ENCODE measurements around the gene KRTAP12-2. TPM values are rescaled to one million over a fixed set of nuclear protein-coding genes. Genes with fewer than 3 reads are reported as not detected.
A peak's percentile ranks its signal among the peaks of the same experiment; 100 is the strongest.
"Not testable (repeated sequence)": the region's sequence is repeated elsewhere in the genome, so short reads cannot be mapped to it uniquely, and the experiment has no call there.

The KRTAP12-2 gene
- total RNA-seq, 1 donor from 2014 or later: not detected

GRCh38 chr21:44643741-44644310, 22.9 kb downstream of the KRTAP12-2 start:
- peaks cover 4% of the 10 kb centered on the region for H3K4me1 Mint-ChIP-seq (ENCODE audit: unreplicated experiment)
- no peak for DNase-seq (ENCODE audit: extremely low spot score, unreplicated experiment)
- TF ChIP-seq CTCF (conservative IDR thresholded peaks at IDR 0.05): no peak
- peaks cover 9% of the 10 kb centered on the region for H3K27me3 Mint-ChIP-seq
- peaks cover 18% of the 10 kb centered on the region for H3K9me3 Mint-ChIP-seq
- H3K27ac Mint-ChIP-seq: no peak overlapping the region
- H3K4me3 Mint-ChIP-seq: no peak overlapping the region
- H3K36me3 Mint-ChIP-seq: no peaks in the 10 kb centered on the region

- H3K4me1 Mint-ChIP-seq (ENCODE audit: unreplicated experiment): no peaks in the 10 kb centered on the region
- no peak for TF ChIP-seq CTCF (conservative IDR thresholded peaks at IDR 0.05)
- H3K4me3 Mint-ChIP-seq: no peak overlapping the region
- H3K27ac Mint-ChIP-seq: no peak overlapping the region
- H3K9me3 Mint-ChIP-seq: peaks cover 18% of the 10 kb centered on the region
- no peak for DNase-seq (ENCODE audit: extremely low spot score, unreplicated experiment)
- no peaks in the 10 kb centered on the region for H3K36me3 Mint-ChIP-seq
- H3K27me3 Mint-ChIP-seq: peaks cover 3% of the 10 kb centered on the region
Measured at GRCh38 chr21:44640761-44641160, 26.0 kb downstream of the KRTAP12-2 start.

- Mint-ChIP-seq H3K4me1 (ENCODE audit: unreplicated experiment) (no peaks in the 10 kb centered on the region), H3K9me3 (peaks cover 14% of the 10 kb centered on the region), H3K4me3 (no peak overlapping the region), H3K27ac (no peak overlapping the region), H3K27me3 (peaks cover 3% of the 10 kb centered on the region), H3K36me3 (no peaks in the 10 kb centered on the region)
- DNase-seq (ENCODE audit: extremely low spot score, unreplicated experiment): peak; percentile 48
- no peak for TF ChIP-seq CTCF (conservative IDR thresholded peaks at IDR 0.05)
Measured at GRCh38 chr21:44639331-44639655, 27.4 kb downstream of the KRTAP12-2 start.

GRCh38 chr21:44638506-44639330, 28.0 kb downstream of the KRTAP12-2 start:
- H3K4me1 Mint-ChIP-seq (ENCODE audit: unreplicated experiment); H3K27ac Mint-ChIP-seq; H3K36me3 Mint-ChIP-seq; H3K4me3 Mint-ChIP-seq; H3K27me3 Mint-ChIP-seq: not testable (repeated sequence)
- peaks cover 14% of the 10 kb centered on the region for H3K9me3 Mint-ChIP-seq
- DNase-seq (ENCODE audit: extremely low spot score, unreplicated experiment): peak; percentile 55

- H3K4me1 Mint-ChIP-seq (ENCODE audit: unreplicated experiment); H3K27ac Mint-ChIP-seq; H3K4me3 Mint-ChIP-seq; H3K27me3 Mint-ChIP-seq; H3K36me3 Mint-ChIP-seq: not testable (repeated sequence)
- H3K9me3 Mint-ChIP-seq: peaks cover 12% of the 10 kb centered on the region
- DNase-seq (ENCODE audit: extremely low spot score, unreplicated experiment): peak; percentile 22
Measured at GRCh38 chr21:44637851-44638348, 28.8 kb downstream of the KRTAP12-2 start.

GRCh38 chr21:44637018-44637850, 29.5 kb downstream of the KRTAP12-2 start, which contains the start of gene KRTAP10-10:
TSS of gene KRTAP10-10 (plus strand) at chr21:44637356. CDS start at chr21:44637418, 62 bp downstream.
- peaks cover 3% of the 10 kb centered on the region for H3K27me3 Mint-ChIP-seq
- no peaks in the 10 kb centered on the region for H3K36me3 Mint-ChIP-seq
- DNase-seq (ENCODE audit: extremely low spot score, unreplicated experiment): peak; percentile 64
- H3K9me3 Mint-ChIP-seq: peaks cover 12% of the 10 kb centered on the region
- H3K4me1 Mint-ChIP-seq (ENCODE audit: unreplicated experiment): no peaks in the 10 kb centered on the region
- no peak within 1 kb of the TSS for H3K4me3 Mint-ChIP-seq
- no peak within 1 kb of the TSS for H3K27ac Mint-ChIP-seq
- no peak for TF ChIP-seq CTCF (conservative IDR thresholded peaks at IDR 0.05)
